HG03025 (cell line): ENCODE measurements around the gene GRK1.

ENCODE experiments used
- ATAC-seq: cut with Tn5 transposase; IDR thresholded peaks from one replicate; pipeline ENCODE4 v1.9.1; 2021; ENCODE audit warnings: mild to moderate bottlenecking, moderate library complexity; ENCODE audit not compliant: unreplicated experiment, low FRiP score

Gene GRK1

GRCh38 chr13:113769106-113769505 lies 102.1 kb downstream of the GRK1 start:
- no peak for ATAC-seq

GRCh38 chr13:113769881-113770280 lies 102.9 kb downstream of the GRK1 start:
- no peak for ATAC-seq

GRCh38 chr13:113770441-113770840 lies 103.4 kb downstream of the GRK1 start:
- ATAC-seq, result no peak

- ATAC-seq, result no peak
Observed at GRCh38 chr13:113770937-113771336, 103.9 kb downstream of the GRK1 start.

GRCh38 chr13:113771709-113772331 lies 104.8 kb downstream of the GRK1 start:
- ATAC-seq, result no peak

GRCh38 chr13:113774177-113775107 lies 107.4 kb downstream of the GRK1 start:
- no peak for ATAC-seq

- no peak for ATAC-seq
Observed at GRCh38 chr13:113775451-113776145, 108.6 kb downstream of the GRK1 start.

GRCh38 chr13:113776231-113777125 lies 109.5 kb downstream of the GRK1 start:
- ATAC-seq, result no peak

- no peak for ATAC-seq
Observed at GRCh38 chr13:113777311-113778260, 110.6 kb downstream of the GRK1 start.

- ATAC-seq, result no peak
Observed at GRCh38 chr13:113781571-113781970, 114.6 kb downstream of the GRK1 start.

GRCh38 chr13:113782472-113782871 lies 115.5 kb downstream of the GRK1 start:
- no peak for ATAC-seq

- ATAC-seq, result no peak
Observed at GRCh38 chr13:113783200-113783881, 116.3 kb downstream of the GRK1 start.

- ATAC-seq, result no peak
Observed at GRCh38 chr13:113783966-113784644, 117.1 kb downstream of the GRK1 start.

GRCh38 chr13:113784645-113785024 lies 117.6 kb downstream of the GRK1 start:
- ATAC-seq, result no peak

- ATAC-seq, result no peak
Observed at GRCh38 chr13:113785051-113786010, 118.3 kb downstream of the GRK1 start.

GRCh38 chr13:113786262-113786841 lies 119.3 kb downstream of the GRK1 start:
- ATAC-seq, result no peak
